IMR-90 (cell line): ENCODE results near the gene AOPEP. TPM values are rescaled to one million over a fixed set of nuclear protein-coding genes. Genes with fewer than 3 reads are reported as not detected.

Source experiments
- ATAC-seq: fragments of 200-7000 bp; cut with Tn5 transposase; 2 replicates; pipeline ENCODE4 v1.9.1; 2020; ENCODE audit warnings: low read depth, mild to moderate bottlenecking, moderate library complexity
- BruUV-seq: library from RNA; stranded (reverse); fragments of 400-500 nt; replicated peaks from 2 replicates; lab custom pipeline; 2021; lab: Mats Ljungman, UMichigan
- CTCF ChIA-PET: fragments of 300-600 bp; formaldehyde crosslinking; extraction: SDS; loops from one replicate; lab custom pipeline; 2021; ENCODE audit warnings: antibody characterized with exemption; lab: Yijun Ruan, JAX
- POLR2A ChIA-PET: fragments of 300-600 bp; sonication (Branson Sonifier 250); formaldehyde crosslinking; loops from one replicate; lab custom pipeline; 2022; ENCODE audit warnings: antibody characterized with exemption; ENCODE audit not compliant: unreplicated experiment; lab: Charles Lee
- DNase-seq: peaks from one replicate; pipeline ENCODE4 v3.0.0; 2013
- H2AFZ ChIP-seq: replicated peaks from 2 replicates; pipeline ENCODE3; 2013; ENCODE audit warnings: low read length, mild to moderate bottlenecking; ENCODE audit not compliant: poor library complexity
- H2AK5ac ChIP-seq: 2 replicates; pipeline ENCODE4 v1.6.1; 2013; ENCODE audit warnings: low read depth, low read length, inconsistent platforms
- H2AK9ac ChIP-seq: replicated peaks from 2 replicates; pipeline ENCODE3; 2013; ENCODE audit warnings: mild to moderate bottlenecking, low read depth, low read length, moderate library complexity; ENCODE audit not compliant: poor library complexity
- H2BK120ac ChIP-seq: 2 replicates; pipeline ENCODE4 v1.6.1; 2013; ENCODE audit warnings: low read depth, low read length, inconsistent platforms
- H2BK15ac ChIP-seq: 3 replicates; pipeline ENCODE4 v1.6.1; 2013; ENCODE audit warnings: low read depth, low read length, inconsistent platforms
- H2BK20ac ChIP-seq: 2 replicates; pipeline ENCODE4 v1.6.1; 2013; ENCODE audit warnings: low read depth, mild to moderate bottlenecking, inconsistent platforms, low read length, moderate library complexity
- H2BK5ac ChIP-seq: 2 replicates; pipeline ENCODE4 v1.6.1; 2013; ENCODE audit warnings: mild to moderate bottlenecking, low read depth, low read length, inconsistent platforms; ENCODE audit not compliant: poor library complexity, severe bottlenecking
- H3K14ac ChIP-seq: replicated peaks from 2 replicates; pipeline ENCODE4 v1.6.1; 2013; ENCODE audit warnings: low read depth, low read length, inconsistent platforms
- H3K18ac ChIP-seq: 2 replicates; pipeline ENCODE4 v1.6.1; 2013; ENCODE audit warnings: low read depth, low read length, control low read depth
- H3K23ac ChIP-seq: 2 replicates; pipeline ENCODE4 v1.6.1; 2013; ENCODE audit warnings: low read depth, low read length, inconsistent platforms
- H3K27ac ChIP-seq: 2 replicates; pipeline ENCODE4 v1.5.1; 2013; ENCODE audit warnings: mild to moderate bottlenecking, control low read depth, low read length; ENCODE audit not compliant: insufficient read depth
- H3K27me3 ChIP-seq: 2 replicates; pipeline ENCODE4 v1.6.1; 2013; ENCODE audit warnings: low read length; ENCODE audit not compliant: control insufficient read depth, insufficient read depth
- H3K36me3 ChIP-seq: 2 replicates; pipeline ENCODE4 v1.6.1; 2013; ENCODE audit warnings: low read length, mixed read lengths; ENCODE audit not compliant: control insufficient read depth, insufficient read depth
- H3K4ac ChIP-seq: 2 replicates; pipeline ENCODE4 v1.6.1; 2013; ENCODE audit warnings: low read depth, low read length, inconsistent platforms
- H3K4me1 ChIP-seq: 2 replicates; pipeline ENCODE4 v1.6.1; 2013; ENCODE audit warnings: low read length, mixed read lengths; ENCODE audit not compliant: control insufficient read depth, insufficient read depth
- H3K4me2 ChIP-seq: 2 replicates; pipeline ENCODE4 v1.6.1; 2013; ENCODE audit warnings: low read depth, mild to moderate bottlenecking, control low read depth, low read length, moderate library complexity
- H3K4me3 ChIP-seq: 2 replicates; pipeline ENCODE4 v1.5.1; 2013; ENCODE audit warnings: low read depth, mild to moderate bottlenecking, control low read depth, low read length, moderate library complexity; ENCODE audit not compliant: insufficient read depth
- H3K56ac ChIP-seq: 2 replicates; pipeline ENCODE4 v1.6.1; 2013; ENCODE audit warnings: low read length, inconsistent platforms; ENCODE audit not compliant: insufficient read depth; ENCODE audit errors: extremely low read depth
- H3K79me1 ChIP-seq, 2 experiments: 2 replicates each; pipeline ENCODE4 v1.6.1; 2013; ENCODE audit warnings: low read length in 2 of 2, inconsistent platforms in 1 of 2, low read depth in 1 of 2
- H3K9ac ChIP-seq: 2 replicates; pipeline ENCODE4 v1.6.1; 2013; ENCODE audit warnings: low read depth, low read length, control low read depth
- H3K9me1 ChIP-seq: 2 replicates; pipeline ENCODE4 v1.6.1; 2013; ENCODE audit warnings: low read length, inconsistent platforms; ENCODE audit not compliant: insufficient read depth
- H3K9me3 ChIP-seq: 2 replicates; pipeline ENCODE4 v1.6.1; 2013; ENCODE audit warnings: low read length; ENCODE audit not compliant: control insufficient read depth, insufficient read depth
- H4K20me1 ChIP-seq: 2 replicates; pipeline ENCODE4 v1.6.1; 2013; ENCODE audit warnings: low read length, inconsistent platforms; ENCODE audit not compliant: insufficient read depth
- H4K5ac ChIP-seq: 2 replicates; pipeline ENCODE4 v1.6.1; 2013; ENCODE audit warnings: mild to moderate bottlenecking, low read depth, low read length, control low read depth
- H4K8ac ChIP-seq, 2 experiments: 2 replicates each; pipeline ENCODE4 v1.6.1; 2013; ENCODE audit warnings: low read depth in 2 of 2, low read length in 2 of 2, control low read depth in 1 of 2, inconsistent platforms in 1 of 2
- H4K91ac ChIP-seq: 2 replicates; pipeline ENCODE4 v1.6.1; 2013; ENCODE audit warnings: low read depth, low read length, inconsistent platforms; ENCODE audit not compliant: insufficient read depth
- BHLHE40 ChIP-seq: fragments of 150-350 bp; IDR thresholded peaks from 2 replicates; pipeline ENCODE4 v1.6.1; 2016; ENCODE audit warnings: mild to moderate bottlenecking, low read depth, low read length
- CEBPB ChIP-seq: IDR thresholded peaks from 2 replicates; pipeline ENCODE4 v1.6.1; 2012; ENCODE audit warnings: low read depth, low read length, improper control_type of control experiment
- FOS ChIP-seq: fragments of 150-350 bp; IDR thresholded peaks from 2 replicates; pipeline ENCODE4 v1.6.1; 2016; ENCODE audit warnings: low read depth, low read length
- MAFK ChIP-seq: IDR thresholded peaks from 2 replicates; pipeline ENCODE4 v1.6.1; 2012; ENCODE audit warnings: low read depth, low read length, improper control_type of control experiment
- MXI1 ChIP-seq: IDR thresholded peaks from 2 replicates; pipeline ENCODE4 v1.6.1; 2012; ENCODE audit warnings: low read depth, mild to moderate bottlenecking, low read length, moderate library complexity, borderline replicate concordance
- RCOR1 ChIP-seq: IDR thresholded peaks from 2 replicates; pipeline ENCODE4 v1.6.1; 2012; ENCODE audit warnings: mild to moderate bottlenecking, low read length, improper control_type of control experiment; ENCODE audit not compliant: insufficient replicate concordance
- RFX5 ChIP-seq: IDR thresholded peaks from 2 replicates; pipeline ENCODE4 v1.8.0; 2012; ENCODE audit warnings: low read depth, mild to moderate bottlenecking, low read length, moderate library complexity
- SMC3 ChIP-seq: fragments of 150-350 bp; IDR thresholded peaks from 2 replicates; pipeline ENCODE4 v1.6.1; 2016; ENCODE audit warnings: low read depth, mild to moderate bottlenecking, antibody characterized with exemption, low read length, moderate library complexity
- WGBS, 2 experiments: methylation state at CpG; one replicate each; pipeline versions ENCODE4 v1.1.5 to v1.1.7; 2013; ENCODE audit warnings: missing lambda C conversion rate in 2 of 2; ENCODE audit not compliant: insufficient read length in 1 of 2; ENCODE audit errors: extremely low coverage in 2 of 2; 5-methylcytosine and 5-hydroxymethylcytosine counted together
- dilution Hi-C: fragments of 300-500 bp; cut with HindIII; formaldehyde crosslinking; loops from one replicate; pipeline ENCODE4 v1.14.3; 2018; ENCODE audit warnings: low sequenced_read_pairs; ENCODE audit not compliant: unreplicated experiment
- in situ Hi-C: fragments of 300-500 bp; cut with MboI; formaldehyde crosslinking; loops from 3 replicates; pipeline ENCODE4 v1.14.3; 2019; ENCODE audit warnings: low sequenced_read_pairs, inconsistent platforms, mixed read lengths
- intact Hi-C: fragments of 100-400 bp; cut with micrococcal nuclease; formaldehyde crosslinking; loops from 2 replicates; pipeline ENCODE4 v1.10.0; 2022
- polyA plus RNA-seq, 3 experiments: library from polyadenylated mRNA; depleted of rRNA; stranded (reverse); fragments of >200 nt; gene quantifications; 2 replicates each; pipeline ENCODE4 v1.2.3, GENCODE V29; 2012; ENCODE audit warnings: low replicate concordance in 1 of 3
- total RNA-seq: library from RNA; depleted of rRNA; stranded (reverse); fragments of >200 nt; gene quantifications from 2 replicates; pipeline ENCODE4 v1.2.3, GENCODE V29; 2012
- TF ChIP-seq, protein P1 (sequence below): fragments of 150-350 bp; IDR thresholded peaks from 2 replicates; pipeline ENCODE4 v1.6.1; 2016; ENCODE audit warnings: low read depth, mild to moderate bottlenecking, low read length, moderate library complexity, borderline replicate concordance

The AOPEP gene
- total and polyA plus RNA-seq, 2 of the 4 experiments (the other 2 are of a cell fraction): 34.9 to 38.7 TPM

GRCh38 chr9:95103281-95103771, 376.8 kb downstream of the AOPEP start:
- TF ChIP-seq RFX5: no peak
- TF ChIP-seq FOS: no peak
- TF ChIP-seq CEBPB: no peak
- no peak for TF ChIP-seq BHLHE40
- no peak for TF ChIP-seq RCOR1
- TF ChIP-seq, protein P1, sequence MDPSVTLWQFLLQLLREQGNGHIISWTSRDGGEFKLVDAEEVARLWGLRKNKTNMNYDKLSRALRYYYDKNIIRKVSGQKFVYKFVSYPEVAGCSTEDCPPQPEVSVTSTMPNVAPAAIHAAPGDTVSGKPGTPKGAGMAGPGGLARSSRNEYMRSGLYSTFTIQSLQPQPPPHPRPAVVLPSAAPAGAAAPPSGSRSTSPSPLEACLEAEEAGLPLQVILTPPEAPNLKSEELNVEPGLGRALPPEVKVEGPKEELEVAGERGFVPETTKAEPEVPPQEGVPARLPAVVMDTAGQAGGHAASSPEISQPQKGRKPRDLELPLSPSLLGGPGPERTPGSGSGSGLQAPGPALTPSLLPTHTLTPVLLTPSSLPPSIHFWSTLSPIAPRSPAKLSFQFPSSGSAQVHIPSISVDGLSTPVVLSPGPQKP: no peak
- TF ChIP-seq MXI1: no peak
- no peak for TF ChIP-seq SMC3
- no peak for TF ChIP-seq MAFK
- Histone ChIP-seq H3K4ac (no peak overlapping the region), H2AK5ac (no peak overlapping the region), H4K20me1 (0 out of 2 replicates have a peak, but pooled peaks cover 3% of the 10 kb centered on the region), H3K36me3 (peaks cover 33% of the 10 kb centered on the region), H3K27ac (no peak overlapping the region), H3K9me1 (peaks cover 22% of the 10 kb centered on the region), H2BK15ac (no peak overlapping the region), H2AK9ac (no peak overlapping the region), H2BK20ac (no peak overlapping the region), H3K9ac (no peak overlapping the region), H3K23ac (no peak overlapping the region), H2BK5ac (no peak overlapping the region), H2BK120ac (no peak overlapping the region), H4K5ac (no peak overlapping the region), H3K9me3 (no peaks in the 10 kb centered on the region), H3K27me3 (no peaks in the 10 kb centered on the region), H3K56ac (no peak overlapping the region), H3K4me1 (peaks cover 12% of the 10 kb centered on the region), H3K4me2 (no peak overlapping the region), H3K14ac (no peak overlapping the region), H4K8ac (no peak overlapping the region), H3K18ac (no peak overlapping the region), H4K91ac (no peak overlapping the region), H2AFZ (no peak overlapping the region), H3K79me1 (peaks cover 3 to 35% of the 10 kb centered on the region in 2 experiments), H3K4me3 (no peak overlapping the region)
- intact Hi-C loops: no loop called here
- POLR2A ChIA-PET: no interaction called here
- dilution Hi-C loops: no loop called here
- in situ Hi-C loops: no loop called here
- DNase-seq (no peak), ATAC-seq (no peak)
- no TSS peak for BruUV-seq
- WGBS, 2 experiments: 83% methylated on average over 10 of the region's 15 CpGs; no CpG with 5 or more reads in 1 of the 2 experiments
- CTCF ChIA-PET: no interaction called here
